ENCODE data around the gene DSG3. TPM values are rescaled to one million over a fixed set of nuclear protein-coding genes. Genes with fewer than 3 reads are reported as not detected.
"Not testable (repeated sequence)": the region's sequence is repeated elsewhere in the genome, so short reads cannot be mapped to it uniquely, and the experiment has no call there.

Gene DSG3
- total and polyA plus RNA-seq, 12 donors: 0.04 to 0.17 (median 0.08) TPM; not detected in 9

- 43 to 53% (median 48%) methylated on average over 5 of the region's 5 CpGs for WGBS, 4 donors
- H3K4me3 ChIP-seq: no peak overlapping the region
- peak in 1 of 7 donors; percentile 7 for DNase-seq
- H3K9me3 ChIP-seq (replicated peaks in 1 of 3): no peaks in the 10 kb centered on the region
- no peaks in the 10 kb centered on the region for H3K4me1 ChIP-seq (replicated peaks in 1 of 2)
- intact Hi-C loops (cut with DNase I): no loop called here
- H3K27ac ChIP-seq: no peak overlapping the region
- peaks cover 2% of the 10 kb centered on the region for H3K27me3 ChIP-seq
- no peak for TF ChIP-seq POLR2A (IDR thresholded peaks at IDR 0.05)
- TF ChIP-seq, protein P1, sequence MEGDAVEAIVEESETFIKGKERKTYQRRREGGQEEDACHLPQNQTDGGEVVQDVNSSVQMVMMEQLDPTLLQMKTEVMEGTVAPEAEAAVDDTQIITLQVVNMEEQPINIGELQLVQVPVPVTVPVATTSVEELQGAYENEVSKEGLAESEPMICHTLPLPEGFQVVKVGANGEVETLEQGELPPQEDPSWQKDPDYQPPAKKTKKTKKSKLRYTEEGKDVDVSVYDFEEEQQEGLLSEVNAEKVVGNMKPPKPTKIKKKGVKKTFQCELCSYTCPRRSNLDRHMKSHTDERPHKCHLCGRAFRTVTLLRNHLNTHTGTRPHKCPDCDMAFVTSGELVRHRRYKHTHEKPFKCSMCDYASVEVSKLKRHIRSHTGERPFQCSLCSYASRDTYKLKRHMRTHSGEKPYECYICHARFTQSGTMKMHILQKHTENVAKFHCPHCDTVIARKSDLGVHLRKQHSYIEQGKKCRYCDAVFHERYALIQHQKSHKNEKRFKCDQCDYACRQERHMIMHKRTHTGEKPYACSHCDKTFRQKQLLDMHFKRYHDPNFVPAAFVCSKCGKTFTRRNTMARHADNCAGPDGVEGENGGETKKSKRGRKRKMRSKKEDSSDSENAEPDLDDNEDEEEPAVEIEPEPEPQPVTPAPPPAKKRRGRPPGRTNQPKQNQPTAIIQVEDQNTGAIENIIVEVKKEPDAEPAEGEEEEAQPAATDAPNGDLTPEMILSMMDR (IDR thresholded peaks at IDR 0.05): peak in 4 of 6 experiments; percentile 19 to 43 (median 28)
- no peaks in the 10 kb centered on the region for H3K36me3 ChIP-seq (replicated peaks in 1 of 2)
Observed at GRCh38 chr18:31506024-31506742, 58.6 kb downstream of the DSG3 start.

- 88 to 94% (median 92%) methylated on average over 2 of the region's 2 CpGs for WGBS, 4 donors
Observed at GRCh38 chr18:31507124-31507523, 59.6 kb downstream of the DSG3 start.

DNA sequence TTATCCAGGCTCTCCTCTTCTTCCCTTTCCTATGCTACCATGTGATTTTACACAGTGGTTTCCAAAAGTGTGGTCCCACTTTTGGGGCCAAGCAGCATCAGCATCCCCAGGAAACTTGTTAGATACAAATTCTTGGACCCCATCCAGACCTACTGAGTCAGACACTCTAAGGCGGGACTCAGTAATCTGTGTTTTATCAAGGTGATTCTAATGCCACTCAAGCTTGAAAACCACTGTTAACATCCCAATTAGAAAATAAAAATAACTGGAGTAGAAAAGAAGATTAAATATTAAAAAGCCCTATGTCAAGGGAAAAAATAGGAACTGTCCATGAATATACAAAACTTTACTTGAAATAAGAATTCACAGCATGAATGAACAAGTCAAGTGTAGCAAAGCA lies 61.2 kb downstream of the DSG3 start:
- no peak for DNase-seq
- Histone ChIP-seq H3K36me3 (replicated peaks in 1 of 2) (no peaks in the 10 kb centered on the region), H3K27me3 (peaks cover 4% of the 10 kb centered on the region), H3K27ac (no peak overlapping the region), H3K4me1 (replicated peaks in 1 of 2) (no peaks in the 10 kb centered on the region), H3K4me3 (no peak overlapping the region), H3K9me3 (replicated peaks in 1 of 3) (no peaks in the 10 kb centered on the region)
- TF ChIP-seq, protein P1 (IDR thresholded peaks at IDR 0.05): no peak
- no peak for TF ChIP-seq POLR2A (IDR thresholded peaks at IDR 0.05)
- intact Hi-C loops (cut with DNase I): no loop called here
- 40 to 55% (median 47%) methylated on average over 1 of the region's 1 CpG for WGBS, 4 donors

More at GRCh38 chr18:31507124-31507523, 59.6 kb downstream of the DSG3 start:
- H3K36me3 ChIP-seq (replicated peaks in 1 of 2); H3K27ac ChIP-seq; DNase-seq; H3K4me3 ChIP-seq; H3K4me1 ChIP-seq (replicated peaks in 1 of 2); H3K27me3 ChIP-seq; intact Hi-C loops (cut with DNase I); H3K9me3 ChIP-seq (replicated peaks in 1 of 3): not testable (repeated sequence)

- Histone ChIP-seq H3K36me3 (replicated peaks in 1 of 2) (no peaks in the 10 kb centered on the region), H3K9me3 (replicated peaks in 1 of 3) (no peaks in the 10 kb centered on the region), H3K4me3 (no peak overlapping the region), H3K4me1 (replicated peaks in 1 of 2) (no peaks in the 10 kb centered on the region), H3K27ac (no peak overlapping the region), H3K27me3 (peaks cover 4% of the 10 kb centered on the region)
- no peak for DNase-seq
- intact Hi-C loops (cut with DNase I): no loop called here
- WGBS, 4 donors: 65 to 79% (median 71%) methylated on average over 3 of the region's 3 CpGs
- TF ChIP-seq POLR2A (IDR thresholded peaks at IDR 0.05): no peak
- TF ChIP-seq, protein P1 (IDR thresholded peaks at IDR 0.05): no peak
Observed at GRCh38 chr18:31509571-31509970, 62.0 kb downstream of the DSG3 start.

- Histone ChIP-seq H3K36me3 (replicated peaks in 1 of 2) (no peaks in the 10 kb centered on the region), H3K9me3 (replicated peaks in 1 of 3) (no peaks in the 10 kb centered on the region), H3K27ac (no peak overlapping the region), H3K27me3 (peaks cover 4% of the 10 kb centered on the region), H3K4me3 (no peak overlapping the region), H3K4me1 (replicated peaks in 1 of 2) (no peaks in the 10 kb centered on the region)
- no peak for TF ChIP-seq POLR2A (IDR thresholded peaks at IDR 0.05)
- TF ChIP-seq, protein P1 (IDR thresholded peaks at IDR 0.05): no peak
- intact Hi-C loops (cut with DNase I): no loop called here
- no peak for DNase-seq
Observed at GRCh38 chr18:31510319-31510718, 62.8 kb downstream of the DSG3 start.

Measured in adrenal gland (tissue), 12 donors.